ENCODE results near the gene MSTN.

GRCh38 chr2:190020720-190021119 lies 41.8 kb downstream of the MSTN start:
- TF ChIP-seq CTCF (IDR thresholded peaks at IDR 0.05; ENCODE audit: low read depth, low read length, poor library complexity, severe bottlenecking) (no peak), EZH2phosphoT487 (IDR thresholded peaks at IDR 0.05; ENCODE audit: borderline replicate concordance, low read length) (no peak)
